CD4-positive, alpha-beta memory T cell (primary cell): Measurements from ENCODE around the gene LHX2. TPM values are rescaled to one million over a fixed set of nuclear protein-coding genes. Genes with fewer than 3 reads are reported as not detected.
A peak's percentile ranks its signal among the peaks of the same experiment; 100 is the strongest.

Experiments used
- CTCF ChIA-PET: fragments of 350-600 bp; sonication (Branson Sonifier 250); formaldehyde crosslinking; loops from one replicate; lab custom pipeline; 2021; ENCODE audit warnings: inconsistent platforms; ENCODE audit not compliant: partially characterized antibody; lab: Charles Lee
- POLR2A ChIA-PET: fragments of 350-600 bp; sonication (Branson Sonifier 250); formaldehyde crosslinking; loops from one replicate; lab custom pipeline; 2021; ENCODE audit not compliant: partially characterized antibody; lab: Charles Lee
- DNase-seq, 5 donors: peaks; one replicate each; pipeline versions ENCODE4 v3.0.0 to v3.0.0-alpha.2; 2020 to 2022; ENCODE audit warnings: mixed read lengths in 1 of 5
- H3K27ac ChIP-seq: one replicate; pipeline ENCODE4 v1.7.0; 2013; ENCODE audit warnings: low read depth, low read length
- H3K27me3 ChIP-seq: 2 replicates; pipeline ENCODE4 v1.7.0; 2013; ENCODE audit warnings: mild to moderate bottlenecking, low read length, moderate library complexity; ENCODE audit not compliant: insufficient read depth
- H3K36me3 ChIP-seq: 2 replicates; pipeline ENCODE4 v1.7.0; 2013; ENCODE audit warnings: mild to moderate bottlenecking, low read length, moderate library complexity; ENCODE audit not compliant: insufficient read depth
- H3K4me1 ChIP-seq: 2 replicates; pipeline ENCODE4 v1.7.0; 2013; ENCODE audit warnings: mild to moderate bottlenecking, low read length, moderate library complexity; ENCODE audit not compliant: insufficient read depth
- H3K4me3 ChIP-seq, 2 donors: one replicate each; pipeline ENCODE4 v1.7.0; 2013; ENCODE audit warnings: low read length in 2 of 2, mild to moderate bottlenecking in 1 of 2
- H3K9me3 ChIP-seq, 2 donors: one replicate each; pipeline ENCODE4 v1.7.0; 2013; ENCODE audit warnings: low read length in 2 of 2, control low read depth in 1 of 2; ENCODE audit not compliant: control insufficient read depth in 1 of 2
- H3K27ac Mint-ChIP-seq, 7 donors: one replicate each; pipeline ENCODE4 v1.8.0; 2020 to 2021; ENCODE audit warnings: mixed read lengths in 7 of 7, mild to moderate bottlenecking in 6 of 7, inconsistent platforms in 3 of 7, moderate library complexity in 3 of 7
- H3K27me3 Mint-ChIP-seq, 2 donors: one replicate each; pipeline ENCODE4 v1.8.0; 2020 to 2021; ENCODE audit warnings: mixed read lengths in 2 of 2
- H3K36me3 Mint-ChIP-seq, 2 donors: one replicate each; pipeline ENCODE4 v1.8.0; 2020 to 2021; ENCODE audit warnings: mixed read lengths in 2 of 2, inconsistent platforms in 1 of 2, mild to moderate bottlenecking in 1 of 2
- H3K4me1 Mint-ChIP-seq, 4 donors: one replicate each; pipeline ENCODE4 v1.8.0; 2020 to 2021; ENCODE audit warnings: mixed read lengths in 4 of 4, mild to moderate bottlenecking in 1 of 4
- H3K4me3 Mint-ChIP-seq, 8 donors: one replicate each; pipeline ENCODE4 v1.8.0; 2020 to 2021; ENCODE audit warnings: mixed read lengths in 8 of 8, mild to moderate bottlenecking in 7 of 8, moderate library complexity in 6 of 8, inconsistent platforms in 3 of 8
- H3K9me3 Mint-ChIP-seq, 8 donors: one replicate each; pipeline ENCODE4 v1.8.0; 2020 to 2021; ENCODE audit warnings: mixed read lengths in 8 of 8, mild to moderate bottlenecking in 5 of 8, inconsistent platforms in 3 of 8, moderate library complexity in 1 of 8
- intact Hi-C: fragments of 100-400 bp; cut with micrococcal nuclease; formaldehyde crosslinking; loops from one replicate; pipeline ENCODE4 v1.15.1; 2023
- polyA plus RNA-seq, 2 donors: library from polyadenylated mRNA; unstranded; fragments of 300-500 nt; fragmentation: Illumina TruSeq; gene quantifications; one replicate each; pipeline ENCODE4 v1.2.3, GENCODE V29; 2021
- total RNA-seq, 2 experiments: library from RNA; stranded (reverse); gene quantifications; one replicate each; pipeline ENCODE4 v1.2.3, GENCODE V29; 2021

LHX2 gene
- total and polyA plus RNA-seq, 4 experiments from 2014 or later = not detected

- POLR2A ChIA-PET = no interaction called here
Measured at GRCh38 chr9:124019771-124020519, 8.4 kb downstream of the LHX2 start.

GRCh38 chr9:124020520-124021384 is 9.2 kb downstream of the LHX2 start:
- H3K27me3 Mint-ChIP-seq = peaks cover 61 to 65% of the 10 kb centered on the region in 2 donors
- intact Hi-C loops = no loop called here
- no peaks in the 10 kb centered on the region for H3K9me3 ChIP-seq
- peaks cover 18 to 43% (median 27%) of the 10 kb centered on the region in 4 donors for H3K4me1 Mint-ChIP-seq
- H3K4me1 ChIP-seq = peaks cover 35% of the 10 kb centered on the region
- no peak overlapping the region for H3K27ac Mint-ChIP-seq
- peak overlapping the region in 2 of 8 donors; percentile 3 to 6 for H3K4me3 Mint-ChIP-seq
- H3K9me3 Mint-ChIP-seq = peaks cover 0 to 4% (median 0%) of the 10 kb centered on the region in 8 donors
- H3K27ac ChIP-seq = no peak overlapping the region
- CTCF ChIA-PET = no interaction called here
- H3K36me3 Mint-ChIP-seq = peaks cover 0 to 2% of the 10 kb centered on the region in 2 donors
- no peak overlapping the region for H3K4me3 ChIP-seq
- H3K27me3 ChIP-seq = peaks cover 66% of the 10 kb centered on the region
- no peaks in the 10 kb centered on the region for H3K36me3 ChIP-seq
- POLR2A ChIA-PET = no interaction called here
- no peak for DNase-seq

More at GRCh38 chr9:124019771-124020519, 8.4 kb downstream of the LHX2 start:
- no peak for DNase-seq
- Histone ChIP-seq H3K4me3 (no peak overlapping the region), H3K27me3 (peaks cover 66% of the 10 kb centered on the region), H3K4me1 (peaks cover 35% of the 10 kb centered on the region), H3K9me3 (no peaks in the 10 kb centered on the region), H3K27ac (no peak overlapping the region), H3K36me3 (no peaks in the 10 kb centered on the region)
- CTCF ChIA-PET = no interaction called here
- intact Hi-C loops = no loop called here
- peak overlapping the region in 2 of 8 donors; percentile 6 to 29 for H3K4me3 Mint-ChIP-seq
- H3K4me1 Mint-ChIP-seq = peaks cover 20 to 49% (median 28%) of the 10 kb centered on the region in 4 donors
- H3K27ac Mint-ChIP-seq = no peak overlapping the region
- H3K36me3 Mint-ChIP-seq = peaks cover 0 to 2% of the 10 kb centered on the region in 2 donors
- H3K27me3 Mint-ChIP-seq = peaks cover 65 to 69% of the 10 kb centered on the region in 2 donors
- peaks cover 0 to 4% (median 0%) of the 10 kb centered on the region in 8 donors for H3K9me3 Mint-ChIP-seq

DNA sequence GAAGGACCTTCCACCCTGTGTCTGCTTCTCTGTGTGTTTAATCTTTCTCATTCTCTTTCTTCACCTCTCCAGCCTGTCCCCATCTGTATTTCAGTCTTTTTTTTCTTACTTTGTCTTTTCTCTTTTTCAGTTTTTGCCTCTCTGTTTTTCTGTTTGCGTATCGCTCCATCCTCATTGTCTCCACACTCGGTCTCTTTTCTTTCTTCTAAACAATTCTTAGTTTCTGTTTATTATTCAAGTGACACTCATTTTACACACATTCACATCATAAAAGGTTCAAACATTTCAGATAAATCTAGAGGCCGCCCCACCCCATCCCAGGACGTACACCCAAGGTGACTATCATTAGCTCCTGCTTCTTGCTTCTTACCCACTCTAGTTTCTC is 9.8 kb downstream of the LHX2 start:
- DNase-seq = no peak
- Histone ChIP-seq H3K9me3 (no peaks in the 10 kb centered on the region), H3K36me3 (no peaks in the 10 kb centered on the region), H3K27me3 (peaks cover 64% of the 10 kb centered on the region), H3K27ac (no peak overlapping the region), H3K4me1 (peaks cover 32% of the 10 kb centered on the region), H3K4me3 (no peak overlapping the region)
- Mint-ChIP-seq H3K9me3 (peaks cover 0 to 4% (median 0%) of the 10 kb centered on the region in 8 donors), H3K4me3 (peak overlapping the region in 5 of 8 donors; percentile 2 to 37 (median 6)), H3K36me3 (peaks cover 0 to 2% of the 10 kb centered on the region in 2 donors), H3K27ac (no peak overlapping the region), H3K27me3 (peaks cover 61 to 66% of the 10 kb centered on the region in 2 donors), H3K4me1 (peaks cover 17 to 40% (median 25%) of the 10 kb centered on the region in 4 donors)
- intact Hi-C loops = no loop called here
- ChIA-PET CTCF (no interaction called here), POLR2A (no interaction called here)

DNA sequence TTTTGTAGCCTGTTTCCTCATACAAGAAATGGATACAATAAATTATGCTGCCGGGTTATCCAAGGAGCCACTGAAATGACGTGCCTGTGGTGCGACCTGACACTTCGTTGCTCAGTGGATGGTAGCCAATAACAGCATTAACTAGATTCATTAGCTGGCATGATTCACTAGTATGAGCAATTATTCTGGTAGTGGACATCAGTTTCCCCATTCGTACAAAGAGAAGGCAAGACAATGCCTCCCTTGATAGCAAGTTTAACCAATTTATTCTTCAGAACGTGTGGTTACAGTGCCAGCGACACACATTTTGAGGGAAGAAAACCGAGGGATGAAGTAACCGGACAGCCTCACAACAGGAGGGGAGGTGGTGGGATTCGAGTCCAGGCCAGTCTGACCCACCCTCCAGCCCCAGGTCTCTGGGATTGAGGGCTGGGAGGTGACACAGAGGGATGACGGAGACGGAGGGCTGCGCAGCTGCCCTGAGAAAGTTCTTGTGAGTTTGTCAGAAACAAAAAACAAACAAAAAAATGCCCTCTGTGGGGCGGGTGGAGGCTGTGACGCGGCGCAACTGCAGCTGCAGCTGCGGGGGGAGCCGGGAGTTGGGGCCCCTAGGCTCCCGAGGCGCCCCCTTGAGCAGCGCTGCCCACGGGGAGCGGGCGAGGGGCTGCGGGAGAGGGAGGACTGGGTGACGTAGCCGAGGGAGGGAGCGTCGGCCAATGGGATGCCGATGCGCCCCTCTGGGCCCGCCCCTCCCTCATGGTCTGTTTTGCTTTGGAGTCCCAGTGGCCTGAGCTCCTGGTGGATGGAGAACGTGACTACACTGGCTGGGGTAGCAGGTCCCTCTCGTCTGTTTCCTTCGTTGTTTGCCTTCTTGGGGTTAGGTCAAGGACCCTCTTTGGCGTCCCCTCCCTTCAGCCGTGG is 10.9 kb downstream of the LHX2 start:
- Mint-ChIP-seq H3K4me3 (peak overlapping the region in 2 of 8 donors; percentile 18 to 19), H3K36me3 (no peaks in the 10 kb centered on the region), H3K27me3 (peaks cover 53 to 58% of the 10 kb centered on the region in 2 donors), H3K9me3 (peaks cover 0 to 4% (median 0%) of the 10 kb centered on the region in 8 donors), H3K4me1 (peaks cover 11 to 29% (median 17%) of the 10 kb centered on the region in 4 donors), H3K27ac (no peak overlapping the region)
- ChIA-PET CTCF (no interaction called here), POLR2A (no interaction called here)
- no peak overlapping the region for H3K4me3 ChIP-seq
- peaks cover 53% of the 10 kb centered on the region for H3K27me3 ChIP-seq
- no peak for DNase-seq
- intact Hi-C loops = no loop called here
- H3K9me3 ChIP-seq = no peaks in the 10 kb centered on the region
- H3K36me3 ChIP-seq = no peaks in the 10 kb centered on the region
- peaks cover 21% of the 10 kb centered on the region for H3K4me1 ChIP-seq
- no peak overlapping the region for H3K27ac ChIP-seq

GRCh38 chr9:124024107-124024506 is 12.5 kb downstream of the LHX2 start:
- H3K27me3 ChIP-seq = peaks cover 41% of the 10 kb centered on the region
- Mint-ChIP-seq H3K27me3 (peaks cover 54 to 62% of the 10 kb centered on the region in 2 donors), H3K9me3 (peaks cover 0 to 5% (median 0%) of the 10 kb centered on the region in 8 donors), H3K36me3 (no peaks in the 10 kb centered on the region), H3K4me1 (peaks cover 9 to 23% (median 12%) of the 10 kb centered on the region in 4 donors), H3K4me3 (no peak overlapping the region), H3K27ac (no peak overlapping the region)
- no peak overlapping the region for H3K4me3 ChIP-seq
- intact Hi-C loops = no loop called here
- no peak for DNase-seq
- CTCF ChIA-PET = no interaction called here
- H3K27ac ChIP-seq = no peak overlapping the region
- POLR2A ChIA-PET = no interaction called here
- H3K4me1 ChIP-seq = peaks cover 8% of the 10 kb centered on the region
- H3K9me3 ChIP-seq = no peaks in the 10 kb centered on the region
- no peaks in the 10 kb centered on the region for H3K36me3 ChIP-seq

DNA sequence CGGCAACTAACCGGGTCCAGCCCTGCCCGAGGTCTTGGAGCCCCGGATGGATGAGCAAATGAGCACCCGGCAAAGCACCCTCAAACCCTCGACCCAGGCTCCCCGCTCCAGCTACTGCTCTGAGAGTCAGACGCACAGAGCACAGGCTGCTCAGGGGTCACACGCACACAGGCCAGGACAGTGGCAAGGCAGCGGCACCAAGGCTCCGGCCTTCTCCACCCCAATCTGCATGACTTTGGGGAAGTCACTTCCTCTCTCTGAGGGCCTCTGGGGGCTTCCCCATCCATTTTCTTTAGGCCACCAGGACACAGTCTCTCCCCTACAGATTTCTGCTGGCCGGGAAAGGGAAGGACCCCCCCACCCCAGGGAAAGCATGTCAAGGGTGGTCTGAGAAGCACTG is 18.0 kb downstream of the LHX2 start:
- peaks cover 43% of the 10 kb centered on the region in 2 donors for H3K27me3 Mint-ChIP-seq
- no peak for DNase-seq
- peaks cover 0 to 2% (median 0%) of the 10 kb centered on the region in 8 donors for H3K9me3 Mint-ChIP-seq
- POLR2A ChIA-PET = no interaction called here
- intact Hi-C loops = no loop called here
- peaks cover 0 to 9% (median 3%) of the 10 kb centered on the region in 4 donors for H3K4me1 Mint-ChIP-seq
- H3K4me3 Mint-ChIP-seq = no peak overlapping the region
- no peaks in the 10 kb centered on the region for H3K36me3 ChIP-seq
- CTCF ChIA-PET = no interaction called here
- H3K27ac Mint-ChIP-seq = no peak overlapping the region
- H3K9me3 ChIP-seq = no peaks in the 10 kb centered on the region
- H3K4me3 ChIP-seq = no peak overlapping the region
- H3K4me1 ChIP-seq = no peaks in the 10 kb centered on the region
- H3K27me3 ChIP-seq = peaks cover 9% of the 10 kb centered on the region
- H3K27ac ChIP-seq = no peak overlapping the region
- H3K36me3 Mint-ChIP-seq = no peaks in the 10 kb centered on the region
